ENCODE data around the gene EFEMP2. TPM values are rescaled to one million over a fixed set of nuclear protein-coding genes. Genes with fewer than 3 reads are reported as not detected.

EFEMP2 gene
- total RNA-seq, 1 experiment from 2014 or later: 26.2 TPM

DNA sequence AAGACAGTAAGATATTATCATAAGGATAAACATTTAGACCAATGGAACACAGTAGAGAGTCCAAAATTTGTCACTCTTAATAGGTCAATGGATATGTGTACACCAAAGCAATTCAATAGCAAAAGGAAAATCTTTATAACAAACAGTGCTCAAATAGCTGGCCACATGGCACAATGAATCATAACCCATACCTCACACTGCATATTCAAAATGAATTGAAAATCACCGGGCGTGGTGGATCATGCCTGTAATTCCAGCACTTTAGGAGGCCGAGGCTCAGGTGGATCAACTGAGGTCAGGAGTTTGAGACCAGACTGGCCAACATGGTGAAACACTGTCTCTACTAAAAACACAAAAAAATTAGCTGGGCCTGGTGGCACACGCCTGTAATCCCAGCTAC lies 30.5 kb downstream of the EFEMP2 start:
- Histone ChIP-seq H4K5ac (ENCODE audit: insufficient read length, low read depth, low read length) (no peak overlapping the region), H3K23ac (ENCODE audit: insufficient read length, low read depth, low read length) (no peak overlapping the region), H3K14ac (ENCODE audit: insufficient read depth, low read length) (no peak overlapping the region), H4K91ac (ENCODE audit: insufficient read length, low read depth, low read length) (no peak overlapping the region), H3K27me3 (ENCODE audit: insufficient read depth, low read length) (no peaks in the 10 kb centered on the region), H3K9ac (ENCODE audit: extremely low read depth, insufficient read length, low read length) (no peak overlapping the region), H3K27ac (ENCODE audit: insufficient read length, low read depth, low read length) (no peak overlapping the region), H3K56ac (ENCODE audit: insufficient read length, low read depth, low read length) (no peak overlapping the region), H2AFZ (ENCODE audit: low read length) (no peak overlapping the region), H3K23me2 (ENCODE audit: insufficient read length, low read depth, low read length, poor library complexity, severe bottlenecking) (no peaks in the 10 kb centered on the region), H2BK5ac (ENCODE audit: insufficient read length, low read length) (no peak overlapping the region), H2BK20ac (ENCODE audit: low read depth, low read length, poor library complexity, severe bottlenecking) (no peak overlapping the region), H3K4me1 (ENCODE audit: insufficient read depth, low read length) (no peaks in the 10 kb centered on the region), H2BK12ac (ENCODE audit: insufficient read length, low read depth, low read length) (no peak overlapping the region), H3K18ac (ENCODE audit: insufficient read length, low read depth, low read length) (no peak overlapping the region), H2BK120ac (ENCODE audit: low read depth, low read length, poor library complexity, severe bottlenecking) (no peak overlapping the region), H3K79me2 (ENCODE audit: insufficient read depth, low read length) (no peaks in the 10 kb centered on the region), H2BK15ac (ENCODE audit: low read depth, low read length) (no peak overlapping the region), H4K20me1 (ENCODE audit: control insufficient read depth, insufficient read depth, insufficient read length) (no peaks in the 10 kb centered on the region), H3K4me2 (ENCODE audit: insufficient read depth, insufficient read length, low read length) (no peak overlapping the region), H3K9me3 (ENCODE audit: control insufficient read depth, low read depth, low read length) (no peaks in the 10 kb centered on the region), H3K4ac (ENCODE audit: low read depth, low read length) (no peak overlapping the region), H3T11ph (ENCODE audit: low read length) (no peak overlapping the region), H4K8ac (replicated peaks; ENCODE audit: insufficient read length, low read depth, low read length) (no peak overlapping the region), H3K79me1 (ENCODE audit: insufficient read depth, low read depth, low read length, poor library complexity, severe bottlenecking) (no peaks in the 10 kb centered on the region), H2AK5ac (ENCODE audit: insufficient read length, low read length) (no peak overlapping the region)
- H3K36me3 Mint-ChIP-seq (ENCODE audit: insufficient read depth in 1 of 3, low read depth in 3 of 3): no peaks in the 10 kb centered on the region
- no CpG with 5 or more reads among the region's 4 CpGs for WGBS (ENCODE audit: extremely low coverage, insufficient read length, low lambda C conversion rate)
- no peak for DNase-seq
- no peak for TF ChIP-seq CTCF (conservative IDR thresholded peaks at IDR 0.05)
- no peak overlapping the region for H3K27ac Mint-ChIP-seq
- peaks cover 7% of the 10 kb centered on the region for H3K27me3 Mint-ChIP-seq (ENCODE audit: low read depth)
- no peaks in the 10 kb centered on the region for H3K9me3 Mint-ChIP-seq
- H3K4me1 Mint-ChIP-seq: no peaks in the 10 kb centered on the region
- H3K4me3 Mint-ChIP-seq: no peak overlapping the region

Data from H9 (cell line).